GM12878 (cell line): ENCODE data around the gene UQCRH. TPM values are rescaled to one million over a fixed set of nuclear protein-coding genes. Genes with fewer than 3 reads are reported as not detected.

Experiments
- ATAC-seq: fragments of 200-7000 bp; cut with Tn5 transposase; 3 replicates; pipeline ENCODE4 v1.9.1; 2020; ENCODE audit warnings: mild to moderate bottlenecking, moderate library complexity
- BruUV-seq: library from RNA; stranded (reverse); fragments of 400-500 nt; replicated peaks from 2 replicates; lab custom pipeline; 2021; lab: Mats Ljungman, UMichigan
- CTCF ChIA-PET: fragments of 300-600 bp; sonication (Branson Sonifier 250); formaldehyde crosslinking; extraction: SDS; loops from one replicate; lab custom pipeline; 2021; ENCODE audit warnings: inconsistent platforms; lab: Yijun Ruan, JAX
- POLR2A ChIA-PET: fragments of 350-600 bp; formaldehyde crosslinking; extraction: SDS; loops from one replicate; lab custom pipeline; 2021; ENCODE audit warnings: inconsistent platforms; lab: Charles Lee
- RAD21 ChIA-PET: fragments of 300-600 bp; sonication (Branson Sonifier 250); formaldehyde crosslinking; loops from one replicate; lab custom pipeline; 2023; ENCODE audit warnings: antibody characterized with exemption; ENCODE audit not compliant: unreplicated experiment; lab: Charles Lee
- SMC1A ChIA-PET: fragments of 300-600 bp; sonication (Branson Sonifier 250); formaldehyde crosslinking; loops from one replicate; lab custom pipeline; 2023; ENCODE audit not compliant: unreplicated experiment, uncharacterized antibody; lab: Charles Lee
- DNase-seq: peaks from one replicate; pipeline ENCODE4 v3.0.0-alpha.2; 2011; ENCODE audit warnings: low read depth, low spot score
- FAIRE-seq: peaks from 3 replicates; lab custom pipeline; 2011; peaks lifted over from hg19 to GRCh38; lab: Jason Lieb, UNC
- H2AFZ ChIP-seq: 2 replicates; pipeline ENCODE4 v1.6.0; 2011; ENCODE audit warnings: low read depth, low read length, control low read depth; ENCODE audit not compliant: control insufficient read depth
- H3K27ac ChIP-seq: 2 replicates; pipeline ENCODE4 v1.5.1; 2011; ENCODE audit warnings: control low read depth; ENCODE audit not compliant: control insufficient read depth, insufficient read depth
- H3K27me3 ChIP-seq, 2 experiments: replicated peaks in 1 of 2; 2 replicates each; pipeline versions ENCODE4 v1.6.0 to v1.6.1; 2011; ENCODE audit warnings: low read length in 1 of 2; ENCODE audit not compliant: control insufficient read depth in 2 of 2, insufficient read depth in 2 of 2
- H3K36me3 ChIP-seq, 2 experiments: 2 replicates each; pipeline ENCODE4 v1.5.1; 2011; ENCODE audit warnings: low read length in 1 of 2; ENCODE audit not compliant: control insufficient read depth in 2 of 2, insufficient read depth in 2 of 2
- H3K4me1 ChIP-seq: 2 replicates; pipeline ENCODE4 v1.6.1; 2011; ENCODE audit warnings: mild to moderate bottlenecking, low read length, moderate library complexity, mixed read lengths; ENCODE audit not compliant: control insufficient read depth, insufficient read depth
- H3K4me2 ChIP-seq: 2 replicates; pipeline ENCODE4 v1.6.0; 2011; ENCODE audit warnings: control low read depth; ENCODE audit not compliant: control insufficient read depth, insufficient read depth
- H3K4me3 ChIP-seq: fragments of 200-600 bp; sonication (generic); 2 replicates; pipeline ENCODE4 v1.5.1; 2016
- H3K79me2 ChIP-seq: 2 replicates; pipeline ENCODE4 v1.6.0; 2011; ENCODE audit warnings: low read length; ENCODE audit not compliant: control insufficient read depth, insufficient read depth
- H3K9ac ChIP-seq: 2 replicates; pipeline ENCODE4 v1.8.0; 2011; ENCODE audit warnings: low read length, control low read depth, mixed read lengths; ENCODE audit not compliant: control insufficient read depth, insufficient read depth
- H3K9me3 ChIP-seq: replicated peaks from 3 replicates; pipeline ENCODE4 v1.5.1; 2011; ENCODE audit warnings: mild to moderate bottlenecking, low read length; ENCODE audit not compliant: control insufficient read depth, insufficient read depth
- H4K20me1 ChIP-seq: 2 replicates; pipeline ENCODE4 v1.6.0; 2011; ENCODE audit not compliant: control insufficient read depth, insufficient read depth
- GATAD2B ChIP-seq: fragments of 450-650 bp; conservative IDR thresholded peaks from 2 replicates; pipeline ENCODE4 v1.6.1; 2017; ENCODE audit warnings: low read depth, mild to moderate bottlenecking, moderate library complexity
- PAX5 ChIP-seq: IDR thresholded peaks from 2 replicates; pipeline ENCODE4 v1.6.1; 2011; ENCODE audit warnings: low read depth, low read length, borderline replicate concordance
- RAD21 ChIP-seq: IDR thresholded peaks from 2 replicates; pipeline ENCODE4 v1.6.1; 2011; ENCODE audit warnings: mild to moderate bottlenecking, low read depth, low read length, moderate library complexity; ENCODE audit not compliant: insufficient read depth
- SMAD1 ChIP-seq: fragments of 450-650 bp; IDR thresholded peaks from 2 replicates; pipeline ENCODE4 v1.6.1; 2018; ENCODE audit warnings: mild to moderate bottlenecking, low read depth; ENCODE audit not compliant: partially characterized antibody
- TAF1 ChIP-seq: IDR thresholded peaks from 2 replicates; pipeline ENCODE4 v1.6.1; 2011; ENCODE audit warnings: mild to moderate bottlenecking, low read depth, low read length, borderline replicate concordance
- WGBS: methylation state at CpG from one replicate; pipeline ENCODE4 v1.1.6; 2016; ENCODE audit warnings: low lambda C conversion rate; ENCODE audit not compliant: insufficient replicate concordance, insufficient coverage; ENCODE audit errors: missing lambda C conversion rate; 5-methylcytosine and 5-hydroxymethylcytosine counted together
- in situ Hi-C: fragments of 300-500 bp; cut with MboI; formaldehyde crosslinking; loops from 9 replicates; pipeline ENCODE4 v1.14.3; 2018; ENCODE audit warnings: mixed read lengths
- intact Hi-C: fragments of 100-400 bp; cut with micrococcal nuclease; formaldehyde crosslinking; loops from one replicate; pipeline ENCODE4 v1.14.2; 2022; ENCODE audit not compliant: unreplicated experiment
- polyA plus RNA-seq, 11 experiments: library from polyadenylated mRNA; depleted of rRNA in 4 of 11; unstranded in 6 of 11; stranded (reverse) in 5 of 11; fragments of >200 nt; fragmentation: Nextera tagmentation in 4 of 11; fragmentation: Illumina TruSeq in 1 of 11; extraction: Ambion mirVana in 4 of 11; extraction: Trizol in 1 of 11; gene quantifications; 1 replicate in 1 of 11; 2 replicates in 10 of 11; pipeline versions ENCODE4 v1.2.1 to v1.2.3, GENCODE V29; 2011 to 2016; ENCODE audit warnings: inconsistent platforms in 2 of 11, missing spikeins in 2 of 11, low read depth in 1 of 11
- total RNA-seq, 4 experiments: library from RNA; depleted of rRNA in 3 of 4; stranded (reverse); fragments of >200 nt in 3 of 4; fragmentation: Illumina TruSeq in 1 of 4; extraction: Trizol in 1 of 4; gene quantifications; 2 replicates each; pipeline versions ENCODE4 v1.2.1 to v1.2.3, GENCODE V29; 2013 to 2021
- TF ChIP-seq, protein P1 (sequence below): IDR thresholded peaks from 2 replicates; pipeline ENCODE4 v1.6.1; 2011; ENCODE audit warnings: borderline replicate concordance, low read depth, mild to moderate bottlenecking, moderate library complexity, mixed read lengths, low read length; ENCODE audit not compliant: insufficient read depth; ENCODE audit errors: extremely low read length

The UQCRH gene
- total and polyA plus RNA-seq, 10 of the 15 experiments (the other 5 are each of a cell fraction or from before 2014, with no cell fraction given): 363 to 1,782 (median 597) TPM

DNA sequence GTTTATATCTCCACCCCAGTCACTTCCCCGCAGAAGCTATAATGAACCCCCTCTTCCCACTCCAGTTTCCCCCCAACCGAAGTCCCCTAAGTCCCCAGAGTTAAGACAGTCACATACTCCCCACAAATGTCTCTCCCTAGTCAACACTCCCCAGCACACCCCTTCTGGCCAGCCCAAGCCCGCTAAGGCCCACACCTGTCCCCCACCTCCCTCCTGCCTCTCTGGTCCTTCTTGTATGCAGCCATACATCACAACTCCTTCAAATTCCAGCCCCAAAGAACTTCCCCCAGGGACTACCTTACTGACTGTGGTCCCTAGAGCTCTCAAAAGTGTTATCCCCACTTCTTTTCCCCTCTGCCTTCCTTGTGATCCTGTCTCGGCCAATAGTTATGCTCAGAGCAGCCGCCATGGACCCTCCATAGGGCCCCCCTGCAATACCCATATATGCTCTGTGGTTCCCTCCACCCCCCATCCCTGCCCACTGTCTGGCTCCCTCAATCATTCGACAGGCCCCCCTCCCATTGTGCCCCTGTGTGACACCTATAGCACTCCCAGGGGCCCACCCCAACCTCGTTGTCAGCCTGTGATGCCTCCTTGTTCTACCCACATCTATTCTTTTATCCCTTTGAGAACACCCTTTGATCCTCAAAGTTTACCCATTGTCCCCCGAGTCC is 39.3 kb downstream of the UQCRH start:
- POLR2A ChIA-PET: interaction anchor here (0.6 to 5.1 kb wide), 7 partner anchors 10 to 406 kb away, joined by 3 to 55 read pairs (median 20); partner anchors contain the start of genes LRRC41 and UQCRH
- in situ Hi-C loops: loop anchor here (5.0 kb wide), 1 partner anchor 41 kb away; the partner anchor contains the start of genes LRRC41 and UQCRH
- ATAC-seq: no peak

More for the DNA sequence above, 39.3 kb downstream of the UQCRH start:
- Histone ChIP-seq H3K4me3 (peak overlapping the region; percentile 80; the same call in 1 of the 2 replicates), H3K27ac (peak overlapping the region; percentile 63), H3K36me3 (peaks cover 2 to 13% of the 10 kb centered on the region in 2 experiments; a peak in 2 of 4 replicates), H3K4me1 (peaks cover 16% of the 10 kb centered on the region; the same call in 1 of the 2 replicates), H3K4me2 (peak overlapping the region; percentile 34), H4K20me1 (no peaks in the 10 kb centered on the region), H3K27me3 (no peaks in the 10 kb centered on the region), H3K9me3 (no peaks in the 10 kb centered on the region), H2AFZ (no peak overlapping the region), H3K79me2 (peaks cover 62% of the 10 kb centered on the region), H3K9ac (peak overlapping the region; percentile 25; the same call in 1 of the 2 replicates)
- intact Hi-C loops: loop anchor here (1.0 to 10.0 kb wide), 3 partner anchors 10 to 658 kb away; partner anchors contain the start of genes GPBP1L1, LRRC41, TMEM69 and UQCRH
- RAD21 ChIA-PET: interaction anchor here (1.4 to 5.6 kb wide), 6 partner anchors 10 to 95 kb away, joined by 5 to 49 read pairs (median 20); partner anchors contain the start of genes LRRC41, RAD54L and UQCRH
- 94% methylated on average over 8 of the region's 8 CpGs for WGBS
- no peak for TF ChIP-seq SMAD1
- TF ChIP-seq GATAD2B: 0 out of 2 replicates have a peak, but pooled peaks have one; percentile 12
- no peak for TF ChIP-seq PAX5
- TF ChIP-seq, protein P1, sequence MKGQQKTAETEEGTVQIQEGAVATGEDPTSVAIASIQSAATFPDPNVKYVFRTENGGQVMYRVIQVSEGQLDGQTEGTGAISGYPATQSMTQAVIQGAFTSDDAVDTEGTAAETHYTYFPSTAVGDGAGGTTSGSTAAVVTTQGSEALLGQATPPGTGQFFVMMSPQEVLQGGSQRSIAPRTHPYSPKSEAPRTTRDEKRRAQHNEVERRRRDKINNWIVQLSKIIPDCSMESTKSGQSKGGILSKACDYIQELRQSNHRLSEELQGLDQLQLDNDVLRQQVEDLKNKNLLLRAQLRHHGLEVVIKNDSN: no peak
- TF ChIP-seq RAD21: no peak
- TF ChIP-seq TAF1: no peak
- FAIRE-seq (no peak), DNase-seq (no peak)
- no TSS peak for BruUV-seq
- SMC1A ChIA-PET: interaction anchor here (0.5 to 11.1 kb wide), 8 partner anchors 8 to 670 kb away, joined by 3 to 141 read pairs (median 8); partner anchors contain the start of genes LRRC41 and UQCRH
- CTCF ChIA-PET: interaction anchor here (0.7 to 11.4 kb wide), 16 partner anchors 9 to 119 kb away, joined by 3 to 267 read pairs (median 6); partner anchors contain the start of genes LRRC41, RAD54L and UQCRH
